Measurements from ENCODE around the gene JCHAIN.
A peak's percentile ranks its signal among the peaks of the same experiment; 100 is the strongest.
"Not testable (repeated sequence)": the region's sequence is repeated elsewhere in the genome, so short reads cannot be mapped to it uniquely, and the experiment has no call there.

The JCHAIN gene

DNA sequence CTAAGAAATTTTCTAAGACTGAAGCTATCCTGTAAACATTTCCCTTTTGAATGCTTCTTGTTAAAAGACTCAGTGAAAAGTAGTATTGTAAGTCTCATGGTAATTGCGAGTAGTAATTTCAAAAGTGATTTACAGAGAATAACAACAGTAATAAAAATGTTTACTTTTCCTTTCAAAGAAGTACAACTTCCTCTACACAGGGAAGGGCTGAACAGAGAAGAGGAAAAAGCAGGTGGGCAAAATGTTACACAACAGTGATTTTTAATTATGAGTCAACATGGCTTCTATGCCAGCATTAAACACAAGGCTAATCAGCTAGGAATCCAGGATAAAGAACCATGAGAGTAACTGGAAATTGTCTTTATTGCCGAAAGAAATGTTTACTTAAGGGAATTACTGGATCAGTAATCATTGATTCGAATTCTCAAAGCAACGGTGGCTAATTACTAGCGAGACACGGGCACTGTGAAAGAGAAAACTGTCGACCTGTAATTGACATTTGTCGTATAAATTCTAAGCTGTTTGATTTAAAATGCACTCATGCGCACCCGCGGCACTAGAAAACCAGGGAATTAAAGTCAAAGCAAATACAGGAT, 37.4 kb upstream of the JCHAIN start:
- Mint-ChIP-seq H3K36me3 (ENCODE audit: low read depth) (peaks cover 2% of the 10 kb centered on the region), H3K27ac (peak overlapping the region; percentile 81), H3K27me3 (ENCODE audit: low read depth) (no peaks in the 10 kb centered on the region), H3K9me3 (no peaks in the 10 kb centered on the region), H3K4me1 (ENCODE audit: low read depth) (peaks cover 21% of the 10 kb centered on the region), H3K4me3 (peak overlapping the region; percentile 87)

DNA sequence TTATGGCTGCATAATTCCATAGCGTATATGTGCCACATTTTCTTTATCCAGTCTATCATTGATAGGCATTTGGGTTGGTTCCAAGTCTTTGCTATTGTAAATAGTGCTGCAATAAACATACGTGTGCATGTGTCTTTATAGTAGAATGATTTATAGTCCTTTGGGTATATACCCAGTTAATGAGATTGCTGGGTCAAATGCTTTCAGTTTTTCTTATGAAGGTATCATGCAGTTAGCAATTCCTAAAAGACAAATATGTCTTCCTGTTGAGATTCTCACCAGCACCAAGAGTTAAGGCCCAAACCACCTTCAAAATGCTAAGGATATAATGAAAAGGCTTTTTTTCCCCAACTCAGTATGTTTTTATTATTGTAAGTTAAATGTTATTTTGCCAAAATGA, 36.3 kb upstream of the JCHAIN start:
- H3K27ac Mint-ChIP-seq: not testable (repeated sequence)

DNA sequence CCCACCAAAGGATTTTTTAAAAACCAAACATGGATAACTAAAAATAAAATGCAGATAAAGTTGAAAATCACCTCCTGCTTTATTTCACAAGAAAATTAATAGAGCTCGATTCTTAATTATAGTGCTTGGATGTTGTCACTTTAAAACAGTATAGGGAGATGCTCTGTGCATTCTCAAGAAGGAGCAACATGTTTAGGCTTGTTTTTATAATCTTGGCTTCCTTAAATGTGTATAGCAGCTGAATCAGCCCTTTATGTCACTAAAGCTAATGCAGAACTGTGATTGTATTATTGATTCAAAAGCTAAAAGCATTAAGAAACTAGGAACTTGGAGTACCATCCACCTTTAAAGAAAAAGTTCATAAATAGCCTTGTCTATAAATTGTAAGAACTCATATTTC, 35.0 kb upstream of the JCHAIN start:
- Mint-ChIP-seq H3K27me3 (ENCODE audit: low read depth) (no peaks in the 10 kb centered on the region), H3K4me3 (no peak overlapping the region), H3K4me1 (ENCODE audit: low read depth) (peaks cover 18% of the 10 kb centered on the region), H3K36me3 (ENCODE audit: low read depth) (peaks cover 2% of the 10 kb centered on the region), H3K27ac (no peak overlapping the region), H3K9me3 (no peaks in the 10 kb centered on the region)

More for the DNA sequence above, 36.3 kb upstream of the JCHAIN start:
- not testable (repeated sequence) for H3K4me3 Mint-ChIP-seq; H3K27me3 Mint-ChIP-seq (ENCODE audit: low read depth); H3K36me3 Mint-ChIP-seq (ENCODE audit: low read depth); H3K9me3 Mint-ChIP-seq
- H3K4me1 Mint-ChIP-seq (ENCODE audit: low read depth): peaks cover 21% of the 10 kb centered on the region

DNA sequence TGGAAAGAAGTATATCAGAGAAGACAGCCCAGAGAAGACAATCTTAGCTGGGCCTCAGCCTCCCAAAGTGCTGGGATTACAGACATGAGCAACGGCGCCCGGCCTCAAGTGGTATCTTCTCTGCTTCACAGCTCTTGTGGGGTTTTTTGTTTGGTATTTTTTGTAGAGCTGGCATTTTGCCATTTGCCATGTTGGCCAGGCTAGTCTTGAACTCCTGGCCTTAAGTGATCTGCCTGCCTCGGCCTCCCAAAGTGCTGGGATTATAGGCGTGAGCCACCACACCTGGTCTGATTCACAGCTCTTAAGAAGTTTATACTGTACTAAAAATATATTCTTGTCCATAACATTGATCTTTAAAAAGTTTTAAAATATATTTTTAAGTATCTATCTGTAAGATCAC, 34.4 kb upstream of the JCHAIN start:
- no peaks in the 10 kb centered on the region for H3K27me3 Mint-ChIP-seq (ENCODE audit: low read depth)

DNA sequence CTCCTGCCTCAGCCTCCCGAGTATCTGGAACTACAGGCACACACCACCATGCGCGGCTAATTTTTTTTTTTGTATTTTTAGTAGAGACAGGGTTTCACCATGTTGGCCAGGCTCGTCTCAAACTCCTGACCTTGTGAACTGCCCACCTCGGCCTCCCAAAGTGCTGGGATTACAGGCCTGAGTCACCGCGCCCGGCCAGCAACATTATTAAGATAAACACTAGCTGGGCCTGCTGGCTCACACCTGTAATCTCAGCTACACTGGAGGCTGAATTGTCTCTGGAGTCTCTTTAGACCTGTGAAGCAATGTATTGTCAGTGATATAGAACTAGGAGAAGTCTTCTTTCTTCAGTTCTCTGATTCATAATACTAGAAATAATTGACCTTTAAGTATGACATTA, 32.1 kb upstream of the JCHAIN start:
- not testable (repeated sequence) for H3K4me3 Mint-ChIP-seq; H3K27ac Mint-ChIP-seq; H3K36me3 Mint-ChIP-seq (ENCODE audit: low read depth); H3K4me1 Mint-ChIP-seq (ENCODE audit: low read depth); H3K9me3 Mint-ChIP-seq; H3K27me3 Mint-ChIP-seq (ENCODE audit: low read depth)

More for the DNA sequence above, 34.4 kb upstream of the JCHAIN start:
- H3K36me3 Mint-ChIP-seq (ENCODE audit: low read depth): peaks cover 2% of the 10 kb centered on the region
- peaks cover 12% of the 10 kb centered on the region for H3K4me1 Mint-ChIP-seq (ENCODE audit: low read depth)
- no peaks in the 10 kb centered on the region for H3K9me3 Mint-ChIP-seq
- no peak overlapping the region for H3K4me3 Mint-ChIP-seq
- no peak overlapping the region for H3K27ac Mint-ChIP-seq

DNA sequence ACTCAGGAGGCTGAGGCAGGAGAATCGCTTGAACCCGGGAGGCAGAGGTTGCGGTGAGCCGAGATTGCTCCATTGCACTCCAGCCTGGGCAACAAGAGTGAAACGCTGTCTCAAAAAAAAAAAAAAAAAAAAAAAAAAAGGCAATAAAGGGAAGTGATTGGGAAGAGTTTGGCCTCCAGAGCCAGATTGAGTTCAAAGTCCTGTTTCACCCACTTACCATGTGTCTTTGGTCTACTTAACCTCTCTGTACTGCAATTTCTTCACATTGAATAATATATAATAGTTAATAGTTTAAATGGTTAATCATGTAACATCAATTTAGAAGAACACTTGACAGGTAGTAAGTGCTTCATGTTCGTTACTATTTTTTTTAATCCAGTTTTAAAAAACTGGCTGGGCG, 28.3 kb upstream of the JCHAIN start:
- H3K4me3 Mint-ChIP-seq; H3K36me3 Mint-ChIP-seq (ENCODE audit: low read depth); H3K27me3 Mint-ChIP-seq (ENCODE audit: low read depth); H3K9me3 Mint-ChIP-seq; H3K27ac Mint-ChIP-seq: not testable (repeated sequence)
- peaks cover 16% of the 10 kb centered on the region for H3K4me1 Mint-ChIP-seq (ENCODE audit: low read depth)

DNA sequence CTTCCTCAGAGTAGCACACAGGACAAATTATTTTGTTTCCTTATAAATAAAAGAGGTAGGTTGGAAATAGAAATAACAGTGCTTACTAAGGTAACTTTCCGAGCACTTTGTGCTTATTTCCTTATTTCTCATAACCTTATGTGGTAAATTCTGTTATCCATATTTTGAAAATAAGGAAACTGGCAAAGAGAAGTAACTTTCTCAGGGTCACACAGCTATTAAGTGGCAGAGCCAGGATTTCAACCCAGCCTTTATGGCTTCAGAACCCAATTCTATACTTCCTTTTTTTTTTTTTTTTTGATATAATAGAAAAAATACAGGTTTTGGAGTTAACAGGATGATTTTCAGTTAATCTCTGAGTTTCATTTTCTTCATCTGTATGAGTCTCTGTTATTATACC, 25.4 kb upstream of the JCHAIN start:
- peaks cover 30% of the 10 kb centered on the region for H3K4me1 Mint-ChIP-seq (ENCODE audit: low read depth)
- H3K9me3 Mint-ChIP-seq: no peaks in the 10 kb centered on the region
- no peak overlapping the region for H3K4me3 Mint-ChIP-seq
- H3K36me3 Mint-ChIP-seq (ENCODE audit: low read depth): peaks cover 19% of the 10 kb centered on the region
- no peaks in the 10 kb centered on the region for H3K27me3 Mint-ChIP-seq (ENCODE audit: low read depth)
- no peak overlapping the region for H3K27ac Mint-ChIP-seq

DNA sequence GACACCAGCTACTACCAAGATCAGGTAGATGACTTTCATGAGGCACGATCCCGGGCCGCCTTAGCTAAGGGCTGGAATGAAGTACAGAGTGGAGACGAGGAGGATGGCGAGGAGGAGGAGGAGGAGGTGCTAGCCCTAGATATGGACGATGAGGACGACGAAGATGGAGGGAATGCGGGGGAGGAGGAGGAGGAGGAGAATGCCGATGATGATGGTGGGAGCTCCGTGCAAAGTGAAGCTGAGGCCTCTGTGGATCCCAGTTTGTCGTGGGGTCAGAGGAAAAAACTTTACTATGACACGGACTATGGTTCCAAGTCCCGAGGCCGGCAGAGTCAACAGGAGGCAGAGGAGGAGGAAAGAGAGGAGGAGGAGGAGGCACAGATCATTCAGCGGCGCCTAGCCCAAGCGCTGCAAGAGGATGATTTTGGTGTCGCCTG, 22.5 kb upstream of the JCHAIN start:
- peak overlapping the region; percentile 98 for H3K27ac Mint-ChIP-seq
- peaks cover 19% of the 10 kb centered on the region for H3K36me3 Mint-ChIP-seq (ENCODE audit: low read depth)
- H3K4me3 Mint-ChIP-seq: peak overlapping the region; percentile 99
- H3K4me1 Mint-ChIP-seq (ENCODE audit: low read depth): peaks cover 30% of the 10 kb centered on the region
- no peaks in the 10 kb centered on the region for H3K27me3 Mint-ChIP-seq (ENCODE audit: low read depth)
- H3K9me3 Mint-ChIP-seq: no peaks in the 10 kb centered on the region

DNA sequence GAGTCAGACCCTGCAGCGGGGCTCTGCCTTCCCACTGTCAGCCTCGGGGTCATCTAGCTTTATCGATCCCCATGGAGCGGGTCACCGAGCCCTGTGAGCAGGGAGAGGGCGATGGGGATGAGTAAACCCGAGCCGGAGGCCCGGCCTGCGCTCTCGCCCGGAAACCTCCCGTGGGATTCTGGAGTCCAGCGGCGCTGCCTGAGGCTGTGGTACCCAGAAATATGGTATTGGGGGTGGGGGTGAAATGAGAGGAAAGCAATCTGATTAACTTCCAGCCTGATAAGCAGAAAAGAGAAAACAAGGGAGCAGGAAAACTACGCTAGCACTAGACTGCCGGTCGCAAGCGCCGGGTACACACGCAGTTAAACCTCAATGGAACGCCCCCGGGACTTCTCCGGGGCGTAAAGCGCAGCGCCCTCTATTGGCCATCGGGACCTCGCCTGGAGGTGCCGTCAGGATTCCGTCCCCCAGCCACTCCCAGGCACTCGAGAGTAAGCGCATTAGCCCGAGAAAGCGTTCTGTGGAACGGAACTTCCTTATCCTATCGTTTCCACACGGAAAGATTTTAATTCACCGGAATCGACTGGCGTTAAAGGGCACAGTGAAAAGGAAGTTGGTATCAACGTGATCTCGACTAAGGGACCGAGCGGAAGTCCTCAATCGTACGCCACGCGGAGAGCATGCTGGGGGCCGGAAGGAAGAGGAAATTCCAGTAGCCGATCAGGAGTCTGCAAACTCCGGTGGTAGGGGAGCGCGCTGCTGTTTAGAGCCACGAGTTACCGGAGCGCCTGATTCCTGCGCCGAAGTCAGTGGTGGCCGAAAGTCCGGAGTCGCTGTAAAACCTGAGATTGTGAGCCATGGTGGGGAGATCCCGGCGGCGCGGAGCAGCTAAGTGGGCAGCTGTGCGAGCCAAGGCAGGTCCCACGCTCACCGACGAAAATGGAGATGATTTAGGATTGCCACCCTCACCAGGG, 21.8 kb upstream of the JCHAIN start, which contains the start of gene UTP3:
Gene UTP3, plus strand, starts transcription at position 712 of the 974 bp plus-strand sequence. Its CDS starts 146 bp downstream, at position 858.
- peaks cover 19% of the 10 kb centered on the region for H3K36me3 Mint-ChIP-seq (ENCODE audit: low read depth)
- peak within 1 kb of the TSS; percentile 98 for H3K27ac Mint-ChIP-seq
- peaks cover 30% of the 10 kb centered on the region for H3K4me1 Mint-ChIP-seq (ENCODE audit: low read depth)
- H3K27me3 Mint-ChIP-seq (ENCODE audit: low read depth): no peaks in the 10 kb centered on the region
- H3K4me3 Mint-ChIP-seq: peak within 1 kb of the TSS; percentile 99
- H3K9me3 Mint-ChIP-seq: no peaks in the 10 kb centered on the region

DNA sequence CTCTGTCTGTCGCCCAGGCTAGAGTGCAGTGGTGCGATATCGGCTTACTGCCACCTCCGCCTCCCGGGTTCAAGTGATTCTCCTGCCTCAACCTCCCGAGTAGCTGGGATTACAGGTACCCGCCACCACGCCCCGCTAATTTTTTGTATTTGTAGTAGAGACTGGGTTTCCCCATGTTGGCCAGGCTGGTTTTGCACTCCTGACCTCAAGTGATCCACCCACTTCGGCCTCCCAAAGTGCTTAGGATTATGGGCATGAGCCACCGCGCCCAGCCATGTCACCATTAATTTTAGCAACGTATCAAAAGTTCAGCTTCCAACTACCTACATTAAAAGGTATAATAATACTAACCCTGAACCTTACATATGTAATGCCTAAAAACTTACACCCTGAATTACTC, 21.1 kb upstream of the JCHAIN start:
- Mint-ChIP-seq H3K4me3 (peak overlapping the region; percentile 99), H3K27ac (peak overlapping the region; percentile 98), H3K4me1 (ENCODE audit: low read depth) (peaks cover 30% of the 10 kb centered on the region), H3K36me3 (ENCODE audit: low read depth) (peaks cover 19% of the 10 kb centered on the region), H3K9me3 (no peaks in the 10 kb centered on the region), H3K27me3 (ENCODE audit: low read depth) (no peaks in the 10 kb centered on the region)

DNA sequence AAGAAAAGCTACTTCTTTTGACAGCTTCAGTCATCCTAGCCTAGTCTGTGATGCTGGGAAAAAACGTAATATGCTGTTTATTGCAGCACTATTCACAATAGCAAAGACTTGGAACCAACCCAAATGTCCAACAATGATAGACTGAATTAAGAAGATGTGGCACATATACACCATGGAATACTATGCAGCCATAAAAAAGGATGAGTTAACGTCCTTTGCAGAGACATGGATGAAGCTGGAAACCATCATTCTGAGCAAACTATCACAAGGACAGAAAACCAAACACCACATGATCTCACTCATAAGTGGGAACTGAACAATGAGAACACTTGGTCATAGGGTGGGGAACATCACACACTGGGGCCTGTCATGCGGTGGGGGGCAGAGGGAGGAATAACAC, 15.8 kb upstream of the JCHAIN start:
- not testable (repeated sequence) for H3K9me3 Mint-ChIP-seq; H3K4me1 Mint-ChIP-seq (ENCODE audit: low read depth); H3K4me3 Mint-ChIP-seq; H3K36me3 Mint-ChIP-seq (ENCODE audit: low read depth); H3K27ac Mint-ChIP-seq; H3K27me3 Mint-ChIP-seq (ENCODE audit: low read depth)

DNA sequence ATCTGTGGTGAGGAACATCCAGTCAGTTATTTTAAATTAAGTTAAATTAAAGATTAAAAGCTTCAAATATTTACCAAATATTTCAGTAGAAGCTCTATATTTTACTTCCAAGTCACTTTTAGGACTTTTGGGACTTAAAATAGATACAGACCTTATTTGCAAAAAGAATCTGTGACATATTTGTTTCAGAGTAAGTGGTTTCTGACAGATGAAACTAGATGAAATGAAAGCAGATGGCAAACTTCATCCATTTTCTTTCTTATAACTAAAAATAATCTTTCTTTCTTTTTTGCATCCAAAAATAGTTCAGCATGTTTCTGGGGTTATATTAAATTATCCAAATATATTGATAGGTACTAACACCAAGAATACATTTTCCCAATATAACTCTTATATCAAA, 15.4 kb upstream of the JCHAIN start:
- no peak overlapping the region for H3K4me3 Mint-ChIP-seq
- H3K27ac Mint-ChIP-seq: no peak overlapping the region
- H3K36me3 Mint-ChIP-seq (ENCODE audit: low read depth): no peaks in the 10 kb centered on the region
- H3K9me3 Mint-ChIP-seq: no peaks in the 10 kb centered on the region
- H3K4me1 Mint-ChIP-seq (ENCODE audit: low read depth): peaks cover 14% of the 10 kb centered on the region
- H3K27me3 Mint-ChIP-seq (ENCODE audit: low read depth): no peaks in the 10 kb centered on the region

DNA sequence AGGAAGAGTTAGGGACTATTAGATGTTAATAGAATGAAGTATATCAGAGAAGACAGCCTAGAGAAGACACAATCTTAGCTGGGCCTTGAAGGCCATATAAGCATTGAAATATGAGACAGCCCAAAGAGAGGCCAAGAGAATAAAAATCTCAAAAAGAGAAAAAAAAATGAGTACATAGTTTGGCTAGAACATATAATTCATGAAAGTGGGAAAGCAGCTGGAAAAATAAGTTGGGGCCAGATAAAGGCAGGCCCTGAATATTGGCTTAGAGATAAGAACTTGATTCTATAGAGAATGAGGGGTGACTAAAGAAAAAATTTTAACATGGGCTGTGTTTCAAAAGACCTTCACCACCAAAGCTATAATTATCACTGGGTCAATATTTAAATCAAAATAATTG, 14.6 kb upstream of the JCHAIN start:
- Mint-ChIP-seq H3K36me3 (ENCODE audit: low read depth) (no peaks in the 10 kb centered on the region), H3K27ac (no peak overlapping the region), H3K4me3 (no peak overlapping the region), H3K27me3 (ENCODE audit: low read depth) (peaks cover under 1% of the 10 kb centered on the region), H3K9me3 (no peaks in the 10 kb centered on the region), H3K4me1 (ENCODE audit: low read depth) (peaks cover 17% of the 10 kb centered on the region)

DNA sequence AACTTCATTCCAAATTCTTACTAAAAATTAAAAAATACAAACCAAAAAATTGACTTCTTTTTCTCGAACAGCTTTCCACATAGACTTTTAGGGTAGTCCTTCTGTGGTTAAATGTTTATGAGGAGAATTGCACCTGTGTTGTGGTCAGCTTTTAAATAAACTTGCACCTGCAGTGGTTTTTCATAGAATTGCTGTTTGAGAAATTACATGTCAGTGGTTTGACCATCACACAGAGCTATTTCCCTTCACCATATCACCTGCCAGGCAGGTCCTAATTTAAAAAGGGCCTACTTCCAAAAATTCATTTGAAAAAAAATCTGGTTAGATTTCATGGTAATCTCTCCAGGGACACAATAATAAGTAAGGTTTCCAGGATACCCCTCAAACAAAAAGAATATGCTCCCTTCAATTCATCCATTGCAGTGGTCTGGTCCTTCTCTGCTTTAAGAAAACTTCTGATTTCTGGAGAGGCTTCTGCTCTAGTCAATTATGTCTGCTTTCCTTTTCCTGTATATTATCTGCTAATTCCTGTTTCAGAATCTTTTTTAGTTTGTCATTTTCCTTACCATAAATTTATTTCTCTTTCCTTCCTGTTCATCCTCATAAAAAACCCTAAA, 12.2 kb upstream of the JCHAIN start:
- H3K9me3 Mint-ChIP-seq: no peaks in the 10 kb centered on the region
- no peak overlapping the region for H3K4me3 Mint-ChIP-seq
- peaks cover 17% of the 10 kb centered on the region for H3K4me1 Mint-ChIP-seq (ENCODE audit: low read depth)
- no peak overlapping the region for H3K27ac Mint-ChIP-seq
- no peaks in the 10 kb centered on the region for H3K36me3 Mint-ChIP-seq (ENCODE audit: low read depth)
- peaks cover 22% of the 10 kb centered on the region for H3K27me3 Mint-ChIP-seq (ENCODE audit: low read depth)

Measured in T-helper 1 cell treated with Interleukin-12 subunit alpha and Interleukin-12 subunit beta and Interleukin-4 antibody, amounts not matched to agents 30 μg/mL and 1 μg/mL, for 36 hours (primary cell).